ENCODE data around the gene CROCC. TPM values are rescaled to one million over a fixed set of nuclear protein-coding genes. Genes with fewer than 3 reads are reported as not detected.

The CROCC gene
- polyA plus RNA-seq, 1 donor (not counting 4 experiments of a cell fraction or from before 2014, with no cell fraction given), result 8.2 TPM

GRCh38 chr1:16905110-16905867, 16.4 kb upstream of the CROCC start:
- H4K20me1 ChIP-seq (ENCODE audit: control insufficient read depth, extremely low read depth, insufficient read depth, low read length), result no peaks in the 10 kb centered on the region
- TF ChIP-seq CTCF (optimal IDR thresholded peaks at IDR 0.05 in 1 of 3, IDR thresholded peaks at IDR 0.05 in 1 of 3, conservative IDR thresholded peaks at IDR 0.05 in 1 of 3; ENCODE audit: extremely low read depth in 1 of 3, insufficient read depth in 2 of 3, low read length in 3 of 3) (no peak), EZH2 (IDR thresholded peaks at IDR 0.05; ENCODE audit: low read length) (no peak)
- H3K79me2 ChIP-seq (ENCODE audit: control insufficient read depth, insufficient read depth, low read length), result no peaks in the 10 kb centered on the region
- H3K27me3 ChIP-seq (ENCODE audit: control insufficient read depth, extremely low read depth, insufficient read depth, low read length), result no peaks in the 10 kb centered on the region
- H2AFZ ChIP-seq (ENCODE audit: control insufficient read depth, low read length), result peak overlapping the region; percentile 100
- peak; percentile 95 for DNase-seq (ENCODE audit: low read depth, low spot score)
- H3K9me3 ChIP-seq (ENCODE audit: control insufficient read depth, low read depth, low read length), result no peaks in the 10 kb centered on the region
- no peaks in the 10 kb centered on the region for H3K36me3 ChIP-seq (ENCODE audit: control insufficient read depth in 2 of 2, extremely low read depth in 1 of 2, insufficient read depth in 2 of 2, low read length in 2 of 2)
- dilution Hi-C loops (cut with MboI; ENCODE audit: extremely low pct_ligation_motif_present, low sequenced_read_pairs), result no loop called here
- H3K9ac ChIP-seq (ENCODE audit: control insufficient read depth, extremely low read depth, insufficient read depth, low read length), result peak overlapping the region; percentile 100
- peak overlapping the region; percentile 100 for H3K27ac ChIP-seq (ENCODE audit: control insufficient read depth, insufficient read depth, low read length)
- peak overlapping the region; percentile 100 for H3K4me2 ChIP-seq (ENCODE audit: control insufficient read depth, extremely low read depth, insufficient read depth, low read depth, low read length)
- peaks cover 28% of the 10 kb centered on the region for H3K4me1 ChIP-seq (ENCODE audit: control insufficient read depth, extremely low read depth, insufficient read depth, low read length)
- FAIRE-seq, result no peak
- peak overlapping the region; percentile 35 to 95 (median 90) for H3K4me3 ChIP-seq (ENCODE audit: control insufficient read depth in 2 of 3, extremely low read depth in 1 of 3, insufficient read depth in 2 of 3, low read depth in 1 of 3, low read length in 3 of 3)
- no peaks in the 10 kb centered on the region for H3K9me1 ChIP-seq (ENCODE audit: control insufficient read depth, extremely low read depth, insufficient read depth, low read length)

- Histone ChIP-seq H4K20me1 (ENCODE audit: control insufficient read depth, extremely low read depth, insufficient read depth, low read length) (no peaks in the 10 kb centered on the region), H3K4me1 (ENCODE audit: control insufficient read depth, extremely low read depth, insufficient read depth, low read length) (peaks cover 28% of the 10 kb centered on the region), H3K79me2 (ENCODE audit: control insufficient read depth, insufficient read depth, low read length) (no peaks in the 10 kb centered on the region), H3K27ac (ENCODE audit: control insufficient read depth, insufficient read depth, low read length) (peak overlapping the region; percentile 100), H3K9me3 (ENCODE audit: control insufficient read depth, low read depth, low read length) (no peaks in the 10 kb centered on the region), H3K9me1 (ENCODE audit: control insufficient read depth, extremely low read depth, insufficient read depth, low read length) (no peaks in the 10 kb centered on the region), H3K9ac (ENCODE audit: control insufficient read depth, extremely low read depth, insufficient read depth, low read length) (no peak overlapping the region), H3K27me3 (ENCODE audit: control insufficient read depth, extremely low read depth, insufficient read depth, low read length) (no peaks in the 10 kb centered on the region), H2AFZ (ENCODE audit: control insufficient read depth, low read length) (no peak overlapping the region), H3K4me3 (ENCODE audit: control insufficient read depth in 2 of 3, extremely low read depth in 1 of 3, insufficient read depth in 2 of 3, low read depth in 1 of 3, low read length in 3 of 3) (no peak overlapping the region), H3K4me2 (ENCODE audit: control insufficient read depth, extremely low read depth, insufficient read depth, low read depth, low read length) (no peak overlapping the region), H3K36me3 (ENCODE audit: control insufficient read depth in 2 of 2, extremely low read depth in 1 of 2, insufficient read depth in 2 of 2, low read length in 2 of 2) (no peaks in the 10 kb centered on the region)
- TF ChIP-seq EZH2 (IDR thresholded peaks at IDR 0.05; ENCODE audit: low read length), result no peak
- no peak for TF ChIP-seq CTCF (optimal IDR thresholded peaks at IDR 0.05 in 1 of 3, IDR thresholded peaks at IDR 0.05 in 1 of 3, conservative IDR thresholded peaks at IDR 0.05 in 1 of 3; ENCODE audit: extremely low read depth in 1 of 3, insufficient read depth in 2 of 3, low read length in 3 of 3)
- dilution Hi-C loops (cut with MboI; ENCODE audit: extremely low pct_ligation_motif_present, low sequenced_read_pairs), result no loop called here
- no peak for FAIRE-seq
- no peak for DNase-seq (ENCODE audit: low read depth, low spot score)
Measured at GRCh38 chr1:16905868-16906702, 15.6 kb upstream of the CROCC start.
